ENCODE results near the gene ATXN1.

ATXN1 gene

GRCh38 chr6:16296061-16296670, 465.1 kb downstream of the ATXN1 start:
- H3K36me3 ChIP-seq (ENCODE audit: control insufficient read depth in 2 of 2, insufficient read depth in 1 of 2, low read length in 2 of 2): peaks cover 0 to 8% of the 10 kb centered on the region in 2 experiments; a peak in 2 of 3 replicates
- ChIA-PET CTCF (interaction anchor here (0.9 to 3.2 kb wide), 2 partner anchors 10 to 19 kb away, joined by 3 to 14 read pairs; no protein-coding TSS in a partner anchor), POLR2A (no interaction called here)

GRCh38 chr6:16295471-16295870, 465.8 kb downstream of the ATXN1 start:
- H3K36me3 ChIP-seq (ENCODE audit: control insufficient read depth in 2 of 2, insufficient read depth in 1 of 2, low read length in 2 of 2): peaks cover 0 to 8% of the 10 kb centered on the region in 2 experiments; a peak in 2 of 3 replicates
- H3K9me3 ChIP-seq (ENCODE audit: control insufficient read depth, insufficient read depth, low read depth, low read length): no peaks in the 10 kb centered on the region
- no peaks in the 10 kb centered on the region for H3K4me1 ChIP-seq (ENCODE audit: control insufficient read depth, insufficient read depth, low read length)
- POLR2A ChIA-PET: no interaction called here
- no peak overlapping the region for H3K4me3 ChIP-seq (ENCODE audit: low read depth, low read length)
- CTCF ChIA-PET: interaction anchor here (0.6 to 3.2 kb wide), 2 partner anchors 10 to 19 kb away, joined by 3 to 14 read pairs; no protein-coding TSS in a partner anchor
- H3K27ac ChIP-seq (ENCODE audit: extremely low read depth, low read depth, low read length): no peak overlapping the region
- no peak for TF ChIP-seq PRDM1 (tag by site-specific recombination; IDR thresholded peaks at IDR 0.05)
- TF ChIP-seq HIC1 (tag by site-specific recombination; IDR thresholded peaks at IDR 0.05): no peak
- no peak for TF ChIP-seq ZNF580 (tag by site-specific recombination; IDR thresholded peaks at IDR 0.05)
- no peak for TF ChIP-seq ZNF416 (tag by site-specific recombination; IDR thresholded peaks at IDR 0.05)
- TF ChIP-seq ZNF18 (tag by site-specific recombination; IDR thresholded peaks at IDR 0.05): no peak
- no peak for TF ChIP-seq ZNF23 (tag by site-specific recombination; IDR thresholded peaks at IDR 0.05; ENCODE audit: borderline replicate concordance)
- TF ChIP-seq ZBTB7A (tag by site-specific recombination; IDR thresholded peaks at IDR 0.05; ENCODE audit: low read depth): no peak
- no peak for TF ChIP-seq ZNF645 (tag by site-specific recombination; IDR thresholded peaks at IDR 0.05)
- no peak for TF ChIP-seq ZNF621 (tag by site-specific recombination; IDR thresholded peaks at IDR 0.05)
- TF ChIP-seq ZNF132 (tag by site-specific recombination; IDR thresholded peaks at IDR 0.05; ENCODE audit: borderline replicate concordance): no peak

More at GRCh38 chr6:16296061-16296670, 465.1 kb downstream of the ATXN1 start:
- H3K4me1 ChIP-seq (ENCODE audit: control insufficient read depth, insufficient read depth, low read length): no peaks in the 10 kb centered on the region
- no peaks in the 10 kb centered on the region for H3K9me3 ChIP-seq (ENCODE audit: control insufficient read depth, insufficient read depth, low read depth, low read length)
- TF ChIP-seq ZNF521 (tag by site-specific recombination; IDR thresholded peaks at IDR 0.05) (no peak), ZNF398 (tag by site-specific recombination; IDR thresholded peaks at IDR 0.05) (no peak), ZNF600 (tag by site-specific recombination; IDR thresholded peaks at IDR 0.05) (no peak), ZNF114 (tag by site-specific recombination; IDR thresholded peaks at IDR 0.05) (no peak), ZNF311 (tag by site-specific recombination; IDR thresholded peaks at IDR 0.05; ENCODE audit: borderline replicate concordance) (no peak), ZNF558 (tag by site-specific recombination; IDR thresholded peaks at IDR 0.05) (no peak), ZNF23 (tag by site-specific recombination; IDR thresholded peaks at IDR 0.05; ENCODE audit: borderline replicate concordance) (no peak), PBX3 (CRISPR knock-in tag; IDR thresholded peaks at IDR 0.05) (no peak), SP7 (tag by site-specific recombination; IDR thresholded peaks at IDR 0.05) (no peak), ZNF19 (tag by site-specific recombination; IDR thresholded peaks at IDR 0.05; ENCODE audit: low read depth) (no peak), ZNF510 (tag by site-specific recombination; IDR thresholded peaks at IDR 0.05; ENCODE audit: insufficient replicate concordance) (no peak), ZBTB17 (tag by site-specific recombination; IDR thresholded peaks at IDR 0.05) (no peak), ZNF148 (tag by site-specific recombination; IDR thresholded peaks at IDR 0.05; ENCODE audit: borderline replicate concordance) (no peak)
- no peak overlapping the region for H3K27ac ChIP-seq (ENCODE audit: extremely low read depth, low read depth, low read length)
- no peak overlapping the region for H3K4me3 ChIP-seq (ENCODE audit: low read depth, low read length)
